Subcutaneous abdominal adipose tissue (tissue), 5 donors: Measurements from ENCODE around the gene AAK1.
A peak's percentile ranks its signal among the peaks of the same experiment; 100 is the strongest.

Source experiments
- H3K27ac ChIP-seq: one replicate; pipeline ENCODE4 v1.7.0; 2013; ENCODE audit warnings: low read depth, mild to moderate bottlenecking, inconsistent platforms, low read length, moderate library complexity
- H3K27me3 ChIP-seq, 5 donors: one replicate each; pipeline ENCODE4 v1.7.0; 2013; ENCODE audit warnings: low read length in 5 of 5, inconsistent platforms in 1 of 5; ENCODE audit not compliant: control insufficient read depth in 5 of 5, insufficient read depth in 4 of 5
- H3K36me3 ChIP-seq, 5 donors: one replicate each; pipeline ENCODE4 v1.7.0; 2013; ENCODE audit warnings: low read length in 5 of 5; ENCODE audit not compliant: control insufficient read depth in 5 of 5, insufficient read depth in 5 of 5
- H3K4me1 ChIP-seq, 5 donors: one replicate each; pipeline ENCODE4 v1.7.0; 2013; ENCODE audit warnings: low read length in 5 of 5, mild to moderate bottlenecking in 3 of 5, moderate library complexity in 1 of 5; ENCODE audit not compliant: control insufficient read depth in 5 of 5, insufficient read depth in 5 of 5
- H3K4me3 ChIP-seq, 5 donors: one replicate each; pipeline ENCODE4 v1.7.0; 2013; ENCODE audit warnings: low read length in 5 of 5, low read depth in 1 of 5
- H3K9ac ChIP-seq, 5 donors: one replicate each; pipeline ENCODE4 v1.7.0; 2013; ENCODE audit warnings: low read length in 5 of 5, mild to moderate bottlenecking in 4 of 5, moderate library complexity in 3 of 5
- H3K9me3 ChIP-seq, 5 donors: one replicate each; pipeline ENCODE4 v1.7.0; 2013; ENCODE audit warnings: low read length in 5 of 5; ENCODE audit not compliant: control insufficient read depth in 5 of 5
- donor health status: healthy.
- donor health status: healthy.
- donor health status: healthy.
- donor health status: healthy.
- donor health status: healthy.

Gene AAK1

GRCh38 chr2:69477627-69478026 is 165.9 kb downstream of the AAK1 start:
- H3K4me1 ChIP-seq: peaks cover 2 to 34% (median 19%) of the 10 kb centered on the region in 5 donors
- H3K36me3 ChIP-seq: peaks cover 4 to 23% (median 11%) of the 10 kb centered on the region in 5 donors
- H3K4me3 ChIP-seq: no peak overlapping the region
- H3K9ac ChIP-seq: no peak overlapping the region
- peak overlapping the region; percentile 55 for H3K27ac ChIP-seq
- H3K9me3 ChIP-seq: no peaks in the 10 kb centered on the region
- no peaks in the 10 kb centered on the region for H3K27me3 ChIP-seq

- Histone ChIP-seq H3K27ac (no peak overlapping the region), H3K4me1 (peaks cover 0 to 35% (median 5%) of the 10 kb centered on the region in 5 donors), H3K9ac (no peak overlapping the region), H3K9me3 (no peaks in the 10 kb centered on the region), H3K27me3 (no peaks in the 10 kb centered on the region), H3K36me3 (peaks cover 3 to 19% (median 11%) of the 10 kb centered on the region in 5 donors), H3K4me3 (no peak overlapping the region)
Observed at GRCh38 chr2:69474688-69475087, 168.9 kb downstream of the AAK1 start.

- H3K9me3 ChIP-seq: no peaks in the 10 kb centered on the region
Observed at GRCh38 chr2:69471793-69472192, 171.7 kb downstream of the AAK1 start.

GRCh38 chr2:69470911-69471310 is 172.6 kb downstream of the AAK1 start:
- Histone ChIP-seq H3K27ac (peak overlapping the region; percentile 92), H3K4me1 (peaks cover 0 to 59% (median 19%) of the 10 kb centered on the region in 5 donors), H3K9ac (peak overlapping the region in 1 of 5 donors; percentile 73), H3K4me3 (no peak overlapping the region), H3K27me3 (no peaks in the 10 kb centered on the region), H3K9me3 (no peaks in the 10 kb centered on the region), H3K36me3 (peaks cover 0 to 14% (median 10%) of the 10 kb centered on the region in 5 donors)

More at GRCh38 chr2:69471793-69472192, 171.7 kb downstream of the AAK1 start:
- Histone ChIP-seq H3K27ac (peak overlapping the region; percentile 92), H3K9ac (peak overlapping the region in 1 of 5 donors; percentile 73), H3K36me3 (peaks cover 3 to 11% (median 9%) of the 10 kb centered on the region in 5 donors), H3K4me1 (peaks cover 0 to 50% (median 14%) of the 10 kb centered on the region in 5 donors), H3K27me3 (no peaks in the 10 kb centered on the region), H3K4me3 (peak overlapping the region in 1 of 5 donors; percentile 9)

GRCh38 chr2:69469784-69470183 is 173.8 kb downstream of the AAK1 start:
- Histone ChIP-seq H3K9me3 (no peaks in the 10 kb centered on the region), H3K27ac (peak overlapping the region; percentile 92), H3K36me3 (peaks cover 0 to 16% (median 4%) of the 10 kb centered on the region in 5 donors), H3K4me1 (peaks cover 0 to 67% (median 30%) of the 10 kb centered on the region in 5 donors), H3K4me3 (peak overlapping the region in 1 of 5 donors; percentile 4), H3K9ac (no peak overlapping the region), H3K27me3 (no peaks in the 10 kb centered on the region)

- no peak overlapping the region for H3K9ac ChIP-seq
- H3K4me3 ChIP-seq: peak overlapping the region in 1 of 5 donors; percentile 4
- H3K27ac ChIP-seq: peak overlapping the region; percentile 92
- peaks cover 0 to 71% (median 34%) of the 10 kb centered on the region in 5 donors for H3K4me1 ChIP-seq
- H3K27me3 ChIP-seq: no peaks in the 10 kb centered on the region
- peaks cover 0 to 19% (median 4%) of the 10 kb centered on the region in 5 donors for H3K36me3 ChIP-seq
- H3K9me3 ChIP-seq: no peaks in the 10 kb centered on the region
Observed at GRCh38 chr2:69469375-69469774, 174.2 kb downstream of the AAK1 start.

- H3K27ac ChIP-seq: peak overlapping the region; percentile 92
- H3K9ac ChIP-seq: peak overlapping the region in 2 of 5 donors; percentile 46 to 62
- H3K27me3 ChIP-seq: no peaks in the 10 kb centered on the region
- H3K36me3 ChIP-seq: peaks cover 0 to 19% (median 4%) of the 10 kb centered on the region in 5 donors
- H3K4me1 ChIP-seq: peaks cover 0 to 68% (median 35%) of the 10 kb centered on the region in 5 donors
- no peaks in the 10 kb centered on the region for H3K9me3 ChIP-seq
- peak overlapping the region; percentile 19 to 69 (median 57) for H3K4me3 ChIP-seq
Observed at GRCh38 chr2:69466728-69467127, 176.8 kb downstream of the AAK1 start.

- peaks cover 0 to 58% (median 32%) of the 10 kb centered on the region in 5 donors for H3K4me1 ChIP-seq
- peak overlapping the region; percentile 39 to 69 (median 57) for H3K4me3 ChIP-seq
- peaks cover 0 to 19% (median 4%) of the 10 kb centered on the region in 5 donors for H3K36me3 ChIP-seq
- H3K9ac ChIP-seq: peak overlapping the region; percentile 0 to 62 (median 41)
- H3K27ac ChIP-seq: peak overlapping the region; percentile 92
- H3K9me3 ChIP-seq: no peaks in the 10 kb centered on the region
- H3K27me3 ChIP-seq: no peaks in the 10 kb centered on the region
Observed at GRCh38 chr2:69465513-69466456, 177.8 kb downstream of the AAK1 start.

GRCh38 chr2:69464575-69464974 is 179.0 kb downstream of the AAK1 start:
- Histone ChIP-seq H3K9ac (peak overlapping the region in 1 of 5 donors; percentile 41), H3K27ac (peak overlapping the region; percentile 92), H3K4me1 (peaks cover 0 to 49% (median 31%) of the 10 kb centered on the region in 5 donors), H3K9me3 (no peaks in the 10 kb centered on the region), H3K27me3 (no peaks in the 10 kb centered on the region), H3K4me3 (no peak overlapping the region), H3K36me3 (peaks cover 0 to 19% (median 4%) of the 10 kb centered on the region in 5 donors)

- Histone ChIP-seq H3K9ac (no peak overlapping the region), H3K4me3 (no peak overlapping the region), H3K27me3 (no peaks in the 10 kb centered on the region), H3K4me1 (peaks cover 0 to 35% (median 26%) of the 10 kb centered on the region in 5 donors), H3K27ac (no peak overlapping the region), H3K9me3 (no peaks in the 10 kb centered on the region), H3K36me3 (peaks cover 0 to 19% (median 4%) of the 10 kb centered on the region in 5 donors)
Observed at GRCh38 chr2:69462780-69463179, 180.8 kb downstream of the AAK1 start.
